IMR-90 (cell line): ENCODE measurements around the gene C2orf49. TPM values are rescaled to one million over a fixed set of nuclear protein-coding genes. Genes with fewer than 3 reads are reported as not detected.

Source experiments
- ATAC-seq: fragments of 200-7000 bp; cut with Tn5 transposase; 2 replicates; pipeline ENCODE4 v1.9.1; 2020; ENCODE audit warnings: low read depth, mild to moderate bottlenecking, moderate library complexity
- BruUV-seq: library from RNA; stranded (reverse); fragments of 400-500 nt; replicated peaks from 2 replicates; lab custom pipeline; 2021; lab: Mats Ljungman, UMichigan
- CTCF ChIA-PET: fragments of 300-600 bp; formaldehyde crosslinking; extraction: SDS; loops from one replicate; lab custom pipeline; 2021; ENCODE audit warnings: antibody characterized with exemption; lab: Yijun Ruan, JAX
- POLR2A ChIA-PET: fragments of 300-600 bp; sonication (Branson Sonifier 250); formaldehyde crosslinking; loops from one replicate; lab custom pipeline; 2022; ENCODE audit warnings: antibody characterized with exemption; ENCODE audit not compliant: unreplicated experiment; lab: Charles Lee
- DNase-seq: peaks from one replicate; pipeline ENCODE4 v3.0.0; 2013
- H2AFZ ChIP-seq: replicated peaks from 2 replicates; pipeline ENCODE3; 2013; ENCODE audit warnings: low read length, mild to moderate bottlenecking; ENCODE audit not compliant: poor library complexity
- H2AK5ac ChIP-seq: 2 replicates; pipeline ENCODE4 v1.6.1; 2013; ENCODE audit warnings: low read depth, low read length, inconsistent platforms
- H2AK9ac ChIP-seq: replicated peaks from 2 replicates; pipeline ENCODE3; 2013; ENCODE audit warnings: mild to moderate bottlenecking, low read depth, low read length, moderate library complexity; ENCODE audit not compliant: poor library complexity
- H2BK120ac ChIP-seq: 2 replicates; pipeline ENCODE4 v1.6.1; 2013; ENCODE audit warnings: low read depth, low read length, inconsistent platforms
- H2BK15ac ChIP-seq: 3 replicates; pipeline ENCODE4 v1.6.1; 2013; ENCODE audit warnings: low read depth, low read length, inconsistent platforms
- H2BK20ac ChIP-seq: 2 replicates; pipeline ENCODE4 v1.6.1; 2013; ENCODE audit warnings: low read depth, mild to moderate bottlenecking, inconsistent platforms, low read length, moderate library complexity
- H2BK5ac ChIP-seq: 2 replicates; pipeline ENCODE4 v1.6.1; 2013; ENCODE audit warnings: mild to moderate bottlenecking, low read depth, low read length, inconsistent platforms; ENCODE audit not compliant: poor library complexity, severe bottlenecking
- H3K14ac ChIP-seq: replicated peaks from 2 replicates; pipeline ENCODE4 v1.6.1; 2013; ENCODE audit warnings: low read depth, low read length, inconsistent platforms
- H3K18ac ChIP-seq: 2 replicates; pipeline ENCODE4 v1.6.1; 2013; ENCODE audit warnings: low read depth, low read length, control low read depth
- H3K23ac ChIP-seq: 2 replicates; pipeline ENCODE4 v1.6.1; 2013; ENCODE audit warnings: low read depth, low read length, inconsistent platforms
- H3K27ac ChIP-seq: 2 replicates; pipeline ENCODE4 v1.5.1; 2013; ENCODE audit warnings: mild to moderate bottlenecking, control low read depth, low read length; ENCODE audit not compliant: insufficient read depth
- H3K27me3 ChIP-seq: 2 replicates; pipeline ENCODE4 v1.6.1; 2013; ENCODE audit warnings: low read length; ENCODE audit not compliant: control insufficient read depth, insufficient read depth
- H3K36me3 ChIP-seq: 2 replicates; pipeline ENCODE4 v1.6.1; 2013; ENCODE audit warnings: low read length, mixed read lengths; ENCODE audit not compliant: control insufficient read depth, insufficient read depth
- H3K4ac ChIP-seq: 2 replicates; pipeline ENCODE4 v1.6.1; 2013; ENCODE audit warnings: low read depth, low read length, inconsistent platforms
- H3K4me1 ChIP-seq: 2 replicates; pipeline ENCODE4 v1.6.1; 2013; ENCODE audit warnings: low read length, mixed read lengths; ENCODE audit not compliant: control insufficient read depth, insufficient read depth
- H3K4me2 ChIP-seq: 2 replicates; pipeline ENCODE4 v1.6.1; 2013; ENCODE audit warnings: low read depth, mild to moderate bottlenecking, control low read depth, low read length, moderate library complexity
- H3K4me3 ChIP-seq: 2 replicates; pipeline ENCODE4 v1.5.1; 2013; ENCODE audit warnings: low read depth, mild to moderate bottlenecking, control low read depth, low read length, moderate library complexity; ENCODE audit not compliant: insufficient read depth
- H3K56ac ChIP-seq: 2 replicates; pipeline ENCODE4 v1.6.1; 2013; ENCODE audit warnings: low read length, inconsistent platforms; ENCODE audit not compliant: insufficient read depth; ENCODE audit errors: extremely low read depth
- H3K79me1 ChIP-seq, 2 experiments: 2 replicates each; pipeline ENCODE4 v1.6.1; 2013; ENCODE audit warnings: low read length in 2 of 2, inconsistent platforms in 1 of 2, low read depth in 1 of 2
- H3K9ac ChIP-seq: 2 replicates; pipeline ENCODE4 v1.6.1; 2013; ENCODE audit warnings: low read depth, low read length, control low read depth
- H3K9me1 ChIP-seq: 2 replicates; pipeline ENCODE4 v1.6.1; 2013; ENCODE audit warnings: low read length, inconsistent platforms; ENCODE audit not compliant: insufficient read depth
- H3K9me3 ChIP-seq: 2 replicates; pipeline ENCODE4 v1.6.1; 2013; ENCODE audit warnings: low read length; ENCODE audit not compliant: control insufficient read depth, insufficient read depth
- H4K20me1 ChIP-seq: 2 replicates; pipeline ENCODE4 v1.6.1; 2013; ENCODE audit warnings: low read length, inconsistent platforms; ENCODE audit not compliant: insufficient read depth
- H4K5ac ChIP-seq: 2 replicates; pipeline ENCODE4 v1.6.1; 2013; ENCODE audit warnings: mild to moderate bottlenecking, low read depth, low read length, control low read depth
- H4K8ac ChIP-seq, 2 experiments: 2 replicates each; pipeline ENCODE4 v1.6.1; 2013; ENCODE audit warnings: low read depth in 2 of 2, low read length in 2 of 2, control low read depth in 1 of 2, inconsistent platforms in 1 of 2
- H4K91ac ChIP-seq: 2 replicates; pipeline ENCODE4 v1.6.1; 2013; ENCODE audit warnings: low read depth, low read length, inconsistent platforms; ENCODE audit not compliant: insufficient read depth
- CEBPB ChIP-seq: IDR thresholded peaks from 2 replicates; pipeline ENCODE4 v1.6.1; 2012; ENCODE audit warnings: low read depth, low read length, improper control_type of control experiment
- FOS ChIP-seq: fragments of 150-350 bp; IDR thresholded peaks from 2 replicates; pipeline ENCODE4 v1.6.1; 2016; ENCODE audit warnings: low read depth, low read length
- NFE2L2 ChIP-seq: fragments of 150-350 bp; IDR thresholded peaks from 2 replicates; pipeline ENCODE4 v1.6.1; 2016; ENCODE audit warnings: low read depth, mild to moderate bottlenecking, low read length
- POLR2A ChIP-seq: IDR thresholded peaks from 2 replicates; pipeline ENCODE4 v1.6.1; 2012; ENCODE audit warnings: mild to moderate bottlenecking, low read depth, low read length
- RAD21 ChIP-seq: IDR thresholded peaks from 2 replicates; pipeline ENCODE4 v1.6.1; 2012; ENCODE audit warnings: low read length, improper control_type of control experiment
- RFX5 ChIP-seq: IDR thresholded peaks from 2 replicates; pipeline ENCODE4 v1.8.0; 2012; ENCODE audit warnings: low read depth, mild to moderate bottlenecking, low read length, moderate library complexity
- WGBS, 2 experiments: methylation state at CpG; one replicate each; pipeline versions ENCODE4 v1.1.5 to v1.1.7; 2013; ENCODE audit warnings: missing lambda C conversion rate in 2 of 2; ENCODE audit not compliant: insufficient read length in 1 of 2; ENCODE audit errors: extremely low coverage in 2 of 2; 5-methylcytosine and 5-hydroxymethylcytosine counted together
- dilution Hi-C: fragments of 300-500 bp; cut with HindIII; formaldehyde crosslinking; loops from one replicate; pipeline ENCODE4 v1.14.3; 2018; ENCODE audit warnings: low sequenced_read_pairs; ENCODE audit not compliant: unreplicated experiment
- in situ Hi-C: fragments of 300-500 bp; cut with MboI; formaldehyde crosslinking; loops from 3 replicates; pipeline ENCODE4 v1.14.3; 2019; ENCODE audit warnings: low sequenced_read_pairs, inconsistent platforms, mixed read lengths
- intact Hi-C: fragments of 100-400 bp; cut with micrococcal nuclease; formaldehyde crosslinking; loops from 2 replicates; pipeline ENCODE4 v1.10.0; 2022
- polyA plus RNA-seq, 3 experiments: library from polyadenylated mRNA; depleted of rRNA; stranded (reverse); fragments of >200 nt; gene quantifications; 2 replicates each; pipeline ENCODE4 v1.2.3, GENCODE V29; 2012; ENCODE audit warnings: low replicate concordance in 1 of 3
- total RNA-seq: library from RNA; depleted of rRNA; stranded (reverse); fragments of >200 nt; gene quantifications from 2 replicates; pipeline ENCODE4 v1.2.3, GENCODE V29; 2012

Gene C2orf49
- total and polyA plus RNA-seq, 2 of the 4 experiments (the other 2 are of a cell fraction), result 3.8 to 8.5 TPM

- no peak for TF ChIP-seq CEBPB
These were observed 43.8 kb downstream of the C2orf49 start (continued) for GRCh38 chr2:105381101-105381668.

- H2AK9ac ChIP-seq, result no peak overlapping the region
- H3K9me1 ChIP-seq, result peaks cover 48% of the 10 kb centered on the region
- no peak overlapping the region for H2AFZ ChIP-seq
- no peaks in the 10 kb centered on the region for H3K9me3 ChIP-seq
- dilution Hi-C loops (no loop called here), intact Hi-C loops (no loop called here), in situ Hi-C loops (no loop called here)
- BruUV-seq, result no TSS peak
- H3K79me1 ChIP-seq, result peaks cover 23 to 93% of the 10 kb centered on the region in 2 experiments
- H2BK20ac ChIP-seq, result no peak overlapping the region
- 0 out of 2 replicates have a peak overlapping the region, but pooled peaks have one; percentile 9 for H4K91ac ChIP-seq
- H2AK5ac ChIP-seq, result no peak overlapping the region
- POLR2A ChIA-PET, result interaction anchor here (0.6 kb wide), 1 partner anchor 268 kb away, joined by 5 read pairs; no protein-coding TSS in a partner anchor
- H2BK120ac ChIP-seq, result no peak overlapping the region
- H3K56ac ChIP-seq, result no peak overlapping the region
- H3K4ac ChIP-seq, result no peak overlapping the region; the same call in 1 of the 2 replicates
- H2BK5ac ChIP-seq, result peak overlapping the region; percentile 97
- H4K8ac ChIP-seq, result peak overlapping the region; percentile 36 to 68; a peak in 2 of 4 replicates
- CTCF ChIA-PET, result no interaction called here
- H4K20me1 ChIP-seq, result peaks cover 54% of the 10 kb centered on the region
- DNase-seq (no peak), ATAC-seq (no peak)
- peaks cover 49% of the 10 kb centered on the region for H3K4me1 ChIP-seq
- peak overlapping the region; percentile 2; the same call in 1 of the 2 replicates for H3K23ac ChIP-seq
- H2BK15ac ChIP-seq, result no peak overlapping the region
- TF ChIP-seq CEBPB (no peak), RFX5 (no peak), POLR2A (no peak), NFE2L2 (no peak), RAD21 (no peak), FOS (no peak)
- peak overlapping the region; percentile 81 for H4K5ac ChIP-seq
- no peak overlapping the region for H3K9ac ChIP-seq
- H3K4me2 ChIP-seq, result no peak overlapping the region
- peak overlapping the region; percentile 51; the same call in 1 of the 2 replicates for H3K27ac ChIP-seq
- H3K27me3 ChIP-seq, result no peaks in the 10 kb centered on the region
- H3K18ac ChIP-seq, result peak overlapping the region; percentile 47
- H3K14ac ChIP-seq, result no peak overlapping the region
- no peak overlapping the region for H3K4me3 ChIP-seq
- WGBS, 2 experiments, result no CpG with 5 or more reads among the region's 5 CpGs
- peaks cover 86% of the 10 kb centered on the region for H3K36me3 ChIP-seq
These were observed 44.8 kb downstream of the C2orf49 start for GRCh38 chr2:105382177-105382576.
